Measurements from ENCODE around the gene USH2A.

The USH2A gene, protein sequence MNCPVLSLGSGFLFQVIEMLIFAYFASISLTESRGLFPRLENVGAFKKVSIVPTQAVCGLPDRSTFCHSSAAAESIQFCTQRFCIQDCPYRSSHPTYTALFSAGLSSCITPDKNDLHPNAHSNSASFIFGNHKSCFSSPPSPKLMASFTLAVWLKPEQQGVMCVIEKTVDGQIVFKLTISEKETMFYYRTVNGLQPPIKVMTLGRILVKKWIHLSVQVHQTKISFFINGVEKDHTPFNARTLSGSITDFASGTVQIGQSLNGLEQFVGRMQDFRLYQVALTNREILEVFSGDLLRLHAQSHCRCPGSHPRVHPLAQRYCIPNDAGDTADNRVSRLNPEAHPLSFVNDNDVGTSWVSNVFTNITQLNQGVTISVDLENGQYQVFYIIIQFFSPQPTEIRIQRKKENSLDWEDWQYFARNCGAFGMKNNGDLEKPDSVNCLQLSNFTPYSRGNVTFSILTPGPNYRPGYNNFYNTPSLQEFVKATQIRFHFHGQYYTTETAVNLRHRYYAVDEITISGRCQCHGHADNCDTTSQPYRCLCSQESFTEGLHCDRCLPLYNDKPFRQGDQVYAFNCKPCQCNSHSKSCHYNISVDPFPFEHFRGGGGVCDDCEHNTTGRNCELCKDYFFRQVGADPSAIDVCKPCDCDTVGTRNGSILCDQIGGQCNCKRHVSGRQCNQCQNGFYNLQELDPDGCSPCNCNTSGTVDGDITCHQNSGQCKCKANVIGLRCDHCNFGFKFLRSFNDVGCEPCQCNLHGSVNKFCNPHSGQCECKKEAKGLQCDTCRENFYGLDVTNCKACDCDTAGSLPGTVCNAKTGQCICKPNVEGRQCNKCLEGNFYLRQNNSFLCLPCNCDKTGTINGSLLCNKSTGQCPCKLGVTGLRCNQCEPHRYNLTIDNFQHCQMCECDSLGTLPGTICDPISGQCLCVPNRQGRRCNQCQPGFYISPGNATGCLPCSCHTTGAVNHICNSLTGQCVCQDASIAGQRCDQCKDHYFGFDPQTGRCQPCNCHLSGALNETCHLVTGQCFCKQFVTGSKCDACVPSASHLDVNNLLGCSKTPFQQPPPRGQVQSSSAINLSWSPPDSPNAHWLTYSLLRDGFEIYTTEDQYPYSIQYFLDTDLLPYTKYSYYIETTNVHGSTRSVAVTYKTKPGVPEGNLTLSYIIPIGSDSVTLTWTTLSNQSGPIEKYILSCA (N-terminal part only)

GRCh38 chr1:216422821-216423520 lies at the start of gene USH2A:
TSS of gene USH2A (minus strand) at chr1:216423448. CDS start at chr1:216422336, 1,112 bp downstream.
- H3K4me3 ChIP-seq (ENCODE audit: low read depth, low read length): peak within 1 kb of the TSS; percentile 37
- no peaks in the 10 kb centered on the region for H3K36me3 ChIP-seq
- no peaks in the 10 kb centered on the region for H3K27me3 ChIP-seq (ENCODE audit: insufficient read depth, low read depth, severe bottlenecking)
- H3K27ac ChIP-seq: peak within 1 kb of the TSS; percentile 64
- peak; percentile 90 for DNase-seq
- no peaks in the 10 kb centered on the region for H3K9me3 ChIP-seq (ENCODE audit: severe bottlenecking)
- TF ChIP-seq, protein P1, sequence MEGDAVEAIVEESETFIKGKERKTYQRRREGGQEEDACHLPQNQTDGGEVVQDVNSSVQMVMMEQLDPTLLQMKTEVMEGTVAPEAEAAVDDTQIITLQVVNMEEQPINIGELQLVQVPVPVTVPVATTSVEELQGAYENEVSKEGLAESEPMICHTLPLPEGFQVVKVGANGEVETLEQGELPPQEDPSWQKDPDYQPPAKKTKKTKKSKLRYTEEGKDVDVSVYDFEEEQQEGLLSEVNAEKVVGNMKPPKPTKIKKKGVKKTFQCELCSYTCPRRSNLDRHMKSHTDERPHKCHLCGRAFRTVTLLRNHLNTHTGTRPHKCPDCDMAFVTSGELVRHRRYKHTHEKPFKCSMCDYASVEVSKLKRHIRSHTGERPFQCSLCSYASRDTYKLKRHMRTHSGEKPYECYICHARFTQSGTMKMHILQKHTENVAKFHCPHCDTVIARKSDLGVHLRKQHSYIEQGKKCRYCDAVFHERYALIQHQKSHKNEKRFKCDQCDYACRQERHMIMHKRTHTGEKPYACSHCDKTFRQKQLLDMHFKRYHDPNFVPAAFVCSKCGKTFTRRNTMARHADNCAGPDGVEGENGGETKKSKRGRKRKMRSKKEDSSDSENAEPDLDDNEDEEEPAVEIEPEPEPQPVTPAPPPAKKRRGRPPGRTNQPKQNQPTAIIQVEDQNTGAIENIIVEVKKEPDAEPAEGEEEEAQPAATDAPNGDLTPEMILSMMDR (IDR thresholded peaks at IDR 0.05; ENCODE audit: low read depth, low read length): no peak

DNA sequence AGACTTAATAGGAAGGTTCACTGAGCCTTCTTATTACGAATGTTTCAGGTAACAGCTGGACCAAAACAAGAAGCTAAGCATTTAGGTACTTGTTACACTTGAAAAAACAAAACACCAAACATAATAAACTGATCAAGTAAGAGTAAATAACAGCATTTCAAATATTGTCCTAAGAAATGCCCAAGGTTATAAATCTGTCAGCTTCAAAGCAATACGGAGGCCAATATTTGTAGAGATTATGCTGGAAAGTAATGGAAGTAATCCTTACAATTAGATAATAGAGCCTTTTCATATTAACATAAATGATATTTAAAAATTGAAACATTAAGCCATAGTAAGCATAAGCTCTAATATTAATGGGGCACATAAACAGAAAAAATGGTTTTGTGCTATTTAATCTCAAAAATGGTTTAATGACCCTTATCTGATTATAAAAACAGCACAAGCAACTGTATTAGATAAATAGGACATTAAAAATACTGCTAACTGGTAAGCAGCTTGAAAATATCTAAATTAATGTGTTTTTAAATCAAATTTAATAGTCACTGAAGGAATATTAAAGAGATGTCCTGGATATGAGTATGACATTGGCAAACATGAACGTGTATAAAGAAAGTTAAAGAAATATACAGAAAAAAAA lies 43.0 kb upstream of the USH2A start:
- Histone ChIP-seq H3K27ac (no peak overlapping the region), H3K9me3 (ENCODE audit: severe bottlenecking) (no peaks in the 10 kb centered on the region), H3K36me3 (no peaks in the 10 kb centered on the region), H3K27me3 (ENCODE audit: insufficient read depth, low read depth, severe bottlenecking) (no peaks in the 10 kb centered on the region), H3K4me3 (ENCODE audit: low read depth, low read length) (no peak overlapping the region)
- TF ChIP-seq, protein P1 (IDR thresholded peaks at IDR 0.05; ENCODE audit: low read depth, low read length): no peak
- DNase-seq: no peak

- Histone ChIP-seq H3K9me3 (ENCODE audit: severe bottlenecking) (no peaks in the 10 kb centered on the region), H3K4me3 (ENCODE audit: low read depth, low read length) (no peak overlapping the region), H3K36me3 (no peaks in the 10 kb centered on the region), H3K27me3 (ENCODE audit: insufficient read depth, low read depth, severe bottlenecking) (no peaks in the 10 kb centered on the region), H3K27ac (no peak overlapping the region)
- TF ChIP-seq, protein P1 (IDR thresholded peaks at IDR 0.05; ENCODE audit: low read depth, low read length): no peak
- DNase-seq: no peak
These were observed 41.2 kb upstream of the USH2A start for GRCh38 chr1:216464489-216464888.

GRCh38 chr1:216462066-216462775 lies 39.0 kb upstream of the USH2A start:
- Histone ChIP-seq H3K27me3 (ENCODE audit: insufficient read depth, low read depth, severe bottlenecking) (no peaks in the 10 kb centered on the region), H3K4me3 (ENCODE audit: low read depth, low read length) (no peak overlapping the region), H3K36me3 (no peaks in the 10 kb centered on the region), H3K27ac (no peak overlapping the region), H3K9me3 (ENCODE audit: severe bottlenecking) (no peaks in the 10 kb centered on the region)
- DNase-seq: no peak
- TF ChIP-seq, protein P1 (IDR thresholded peaks at IDR 0.05; ENCODE audit: low read depth, low read length): no peak

All from WERI-Rb-1 (cell line).